ENCODE data around the gene PRDX5.

- TF ChIP-seq CTCF (conservative IDR thresholded peaks at IDR 0.05; ENCODE audit: low read depth in 2 of 2) = no peak
- TF ChIP-seq POLR2AphosphoS5 (IDR thresholded peaks at IDR 0.05; ENCODE audit: low read depth) = peak; percentile 24; the same call in 1 of the 2 replicates
- no peak for TF ChIP-seq EZH2phosphoT487 (IDR thresholded peaks at IDR 0.05; ENCODE audit: unreplicated experiment)
- TF ChIP-seq EZH2 (IDR thresholded peaks at IDR 0.05; ENCODE audit: low read depth, unreplicated experiment) = no peak
These were observed 50.8 kb downstream of the PRDX5 start for GRCh38 chr11:64368673-64369074.
